SJCRH30 (cell line): ENCODE data around the gene RCSD1. TPM values are rescaled to one million over a fixed set of nuclear protein-coding genes. Genes with fewer than 3 reads are reported as not detected.

Experiments used
- DNase-seq, 2 experiments: peaks; one replicate each; pipeline ENCODE4 v3.0.0-alpha.2; 2015 to 2020
- H3K27ac ChIP-seq: fragments of 250-450 bp; sonication (Bioruptor Pico); 2 replicates; pipeline ENCODE4 v1.5.1; 2020; ENCODE audit warnings: mild to moderate bottlenecking, moderate library complexity
- H3K27me3 ChIP-seq: fragments of 250-450 bp; sonication (Bioruptor Pico); 2 replicates; pipeline ENCODE4 v1.5.1; 2020; ENCODE audit warnings: mild to moderate bottlenecking, moderate library complexity
- H3K36me3 ChIP-seq: fragments of 250-450 bp; sonication (Bioruptor Pico); 2 replicates; pipeline ENCODE4 v1.5.1; 2020; ENCODE audit warnings: mild to moderate bottlenecking, moderate library complexity
- H3K4me1 ChIP-seq: fragments of 250-450 bp; sonication (Bioruptor Pico); 2 replicates; pipeline ENCODE4 v1.5.1; 2020; ENCODE audit warnings: mild to moderate bottlenecking, moderate library complexity
- H3K4me3 ChIP-seq: fragments of 250-450 bp; sonication (Bioruptor Pico); 2 replicates; pipeline ENCODE4 v1.5.1; 2020; ENCODE audit warnings: mild to moderate bottlenecking, moderate library complexity
- H3K9me3 ChIP-seq: fragments of 250-450 bp; sonication (Bioruptor Pico); replicated peaks from 2 replicates; pipeline ENCODE4 v1.5.1; 2020; ENCODE audit warnings: mild to moderate bottlenecking, moderate library complexity
- total RNA-seq: library from RNA; depleted of rRNA; stranded (reverse); fragments of >200 nt; shearing (Covaris generic); gene quantifications from 2 replicates; pipeline ENCODE4 v1.2.3, GENCODE V29; 2014; rRNA removed

RCSD1 gene
- total RNA-seq: 0.16 and 0.20 TPM in 2 replicates

GRCh38 chr1:167629681-167630567 is at the start of gene RCSD1:
Gene RCSD1 (plus strand): TSS chr1:167630232. CDS start chr1:167630424, 192 bp downstream.
- no peaks in the 10 kb centered on the region for H3K27me3 ChIP-seq
- H3K4me1 ChIP-seq: peaks cover 24% of the 10 kb centered on the region
- no peak within 1 kb of the TSS for H3K27ac ChIP-seq
- H3K36me3 ChIP-seq: no peaks in the 10 kb centered on the region
- H3K4me3 ChIP-seq: no peak within 1 kb of the TSS
- no peaks in the 10 kb centered on the region for H3K9me3 ChIP-seq
- no peak for DNase-seq

- no peaks in the 10 kb centered on the region for H3K27me3 ChIP-seq
- H3K27ac ChIP-seq: no peak overlapping the region
- DNase-seq: no peak
- H3K36me3 ChIP-seq: no peaks in the 10 kb centered on the region
- no peaks in the 10 kb centered on the region for H3K9me3 ChIP-seq
- no peaks in the 10 kb centered on the region; the same call in 1 of the 2 replicates for H3K4me1 ChIP-seq
- H3K4me3 ChIP-seq: no peak overlapping the region
Measured at GRCh38 chr1:167582064-167582463, 48.0 kb upstream of the RCSD1 start.

- Histone ChIP-seq H3K27me3 (no peaks in the 10 kb centered on the region), H3K4me3 (no peak overlapping the region), H3K36me3 (no peaks in the 10 kb centered on the region), H3K4me1 (no peaks in the 10 kb centered on the region; the same call in 1 of the 2 replicates), H3K9me3 (no peaks in the 10 kb centered on the region), H3K27ac (no peak overlapping the region)
- no peak for DNase-seq
Measured at GRCh38 chr1:167582722-167583121, 47.3 kb upstream of the RCSD1 start.

- H3K27me3 ChIP-seq: no peaks in the 10 kb centered on the region
- no peaks in the 10 kb centered on the region; the same call in 1 of the 2 replicates for H3K4me1 ChIP-seq
- H3K4me3 ChIP-seq: no peak overlapping the region
- no peak overlapping the region for H3K27ac ChIP-seq
- no peaks in the 10 kb centered on the region for H3K36me3 ChIP-seq
- peak; percentile 9 to 34 for DNase-seq
- H3K9me3 ChIP-seq: no peaks in the 10 kb centered on the region
Measured at GRCh38 chr1:167584581-167584980, 45.5 kb upstream of the RCSD1 start.

- H3K9me3 ChIP-seq: no peaks in the 10 kb centered on the region
- H3K4me1 ChIP-seq: no peaks in the 10 kb centered on the region; the same call in 1 of the 2 replicates
- DNase-seq: no peak
- no peaks in the 10 kb centered on the region for H3K36me3 ChIP-seq
- H3K27ac ChIP-seq: no peak overlapping the region
- H3K4me3 ChIP-seq: no peak overlapping the region
- H3K27me3 ChIP-seq: no peaks in the 10 kb centered on the region
Measured at GRCh38 chr1:167587342-167587741, 42.7 kb upstream of the RCSD1 start.

- H3K9me3 ChIP-seq: no peaks in the 10 kb centered on the region
- no peaks in the 10 kb centered on the region for H3K36me3 ChIP-seq
- H3K27me3 ChIP-seq: no peaks in the 10 kb centered on the region
- H3K4me1 ChIP-seq: no peaks in the 10 kb centered on the region; the same call in 1 of the 2 replicates
- H3K27ac ChIP-seq: no peak overlapping the region
- H3K4me3 ChIP-seq: no peak overlapping the region
- DNase-seq: no peak
Measured at GRCh38 chr1:167587872-167588271, 42.2 kb upstream of the RCSD1 start.

- Histone ChIP-seq H3K9me3 (no peaks in the 10 kb centered on the region), H3K4me1 (no peaks in the 10 kb centered on the region; the same call in 1 of the 2 replicates), H3K27me3 (no peaks in the 10 kb centered on the region), H3K36me3 (no peaks in the 10 kb centered on the region), H3K4me3 (no peak overlapping the region), H3K27ac (no peak overlapping the region)
- no peak for DNase-seq
Measured at GRCh38 chr1:167588361-167588760, 41.7 kb upstream of the RCSD1 start.

GRCh38 chr1:167592475-167592874 is 37.6 kb upstream of the RCSD1 start:
- no peak for DNase-seq
- Histone ChIP-seq H3K4me3 (no peak overlapping the region), H3K4me1 (no peaks in the 10 kb centered on the region), H3K9me3 (no peaks in the 10 kb centered on the region), H3K27me3 (no peaks in the 10 kb centered on the region), H3K27ac (no peak overlapping the region), H3K36me3 (no peaks in the 10 kb centered on the region)

GRCh38 chr1:167593860-167594259 is 36.2 kb upstream of the RCSD1 start:
- no peaks in the 10 kb centered on the region for H3K9me3 ChIP-seq
- H3K27ac ChIP-seq: no peak overlapping the region
- DNase-seq: no peak
- no peak overlapping the region for H3K4me3 ChIP-seq
- H3K36me3 ChIP-seq: no peaks in the 10 kb centered on the region
- no peaks in the 10 kb centered on the region for H3K4me1 ChIP-seq
- H3K27me3 ChIP-seq: no peaks in the 10 kb centered on the region

- Histone ChIP-seq H3K27ac (no peak overlapping the region), H3K36me3 (no peaks in the 10 kb centered on the region), H3K4me1 (no peaks in the 10 kb centered on the region), H3K27me3 (no peaks in the 10 kb centered on the region), H3K9me3 (no peaks in the 10 kb centered on the region), H3K4me3 (no peak overlapping the region)
- no peak for DNase-seq
Measured at GRCh38 chr1:167594822-167595221, 35.2 kb upstream of the RCSD1 start.

GRCh38 chr1:167599957-167600581 is 30.0 kb upstream of the RCSD1 start:
- peak; percentile 9 to 46 for DNase-seq
- H3K9me3 ChIP-seq: no peaks in the 10 kb centered on the region
- no peak overlapping the region for H3K27ac ChIP-seq
- H3K4me1 ChIP-seq: peaks cover 3% of the 10 kb centered on the region; the same call in 1 of the 2 replicates
- H3K4me3 ChIP-seq: no peak overlapping the region
- H3K36me3 ChIP-seq: no peaks in the 10 kb centered on the region
- no peaks in the 10 kb centered on the region for H3K27me3 ChIP-seq

- H3K4me1 ChIP-seq: peaks cover 3% of the 10 kb centered on the region; the same call in 1 of the 2 replicates
- DNase-seq: peak in 1 of 2 experiments; percentile 32
- H3K9me3 ChIP-seq: no peaks in the 10 kb centered on the region
- no peak overlapping the region for H3K27ac ChIP-seq
- H3K4me3 ChIP-seq: no peak overlapping the region
- no peaks in the 10 kb centered on the region for H3K27me3 ChIP-seq
- no peaks in the 10 kb centered on the region for H3K36me3 ChIP-seq
Measured at GRCh38 chr1:167601442-167602383, 28.3 kb upstream of the RCSD1 start.

- H3K36me3 ChIP-seq: no peaks in the 10 kb centered on the region
- H3K4me3 ChIP-seq: no peak overlapping the region
- no peak for DNase-seq
Measured at GRCh38 chr1:167602840-167603239, 27.2 kb upstream of the RCSD1 start.

GRCh38 chr1:167605576-167605975 is 24.5 kb upstream of the RCSD1 start:
- Histone ChIP-seq H3K27me3 (no peaks in the 10 kb centered on the region), H3K27ac (no peak overlapping the region), H3K9me3 (no peaks in the 10 kb centered on the region), H3K36me3 (no peaks in the 10 kb centered on the region), H3K4me1 (peaks cover 3% of the 10 kb centered on the region; the same call in 1 of the 2 replicates), H3K4me3 (no peak overlapping the region)
- no peak for DNase-seq

More at GRCh38 chr1:167602840-167603239, 27.2 kb upstream of the RCSD1 start:
- Histone ChIP-seq H3K9me3 (no peaks in the 10 kb centered on the region), H3K27me3 (no peaks in the 10 kb centered on the region), H3K4me1 (peaks cover 3% of the 10 kb centered on the region; the same call in 1 of the 2 replicates), H3K27ac (no peak overlapping the region)
